HG02588 (cell line): ENCODE results near the gene POTED.
"Not testable (repeated sequence)": the region's sequence is repeated elsewhere in the genome, so short reads cannot be mapped to it uniquely, and the experiment has no call there.

Experiments used
- ATAC-seq: cut with Tn5 transposase; IDR thresholded peaks from one replicate; pipeline ENCODE4 v1.9.1; 2021; ENCODE audit warnings: mild to moderate bottlenecking, moderate library complexity; ENCODE audit not compliant: unreplicated experiment

POTED gene

GRCh38 chr21:13609477-13609876 is at the start of gene POTED:
POTED (plus strand) TSS chr21:13609777; CDS start chr21:13610229, 452 bp downstream.
- ATAC-seq, result not testable (repeated sequence)

DNA sequence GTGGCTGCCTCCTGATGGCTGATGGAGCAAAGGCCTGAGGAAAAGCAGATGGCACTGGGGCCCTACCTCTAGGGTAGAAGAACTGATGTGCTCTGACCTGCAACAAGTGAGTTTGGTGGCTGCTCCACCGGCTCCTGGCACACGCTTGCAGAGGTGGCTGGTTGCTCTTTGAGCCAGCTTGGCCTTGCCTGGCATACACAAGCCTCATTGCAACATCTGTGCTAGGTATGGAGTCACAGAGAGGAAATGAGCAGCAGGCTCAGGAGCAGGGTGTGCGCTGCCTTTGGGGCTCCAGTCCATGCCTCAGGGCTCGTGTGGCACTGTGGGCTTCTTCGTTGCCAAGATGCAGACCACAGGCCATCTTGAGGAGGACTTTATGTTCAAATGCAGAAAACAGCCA is 40.5 kb downstream of the POTED start:
- not testable (repeated sequence) for ATAC-seq

GRCh38 chr21:13651746-13652145 is 42.2 kb downstream of the POTED start:
- not testable (repeated sequence) for ATAC-seq
